ENCODE data around the gene VASN. TPM values are rescaled to one million over a fixed set of nuclear protein-coding genes. Genes with fewer than 3 reads are reported as not detected.

VASN gene
- total RNA-seq, 1 donor from 2014 or later: 3.1 TPM

DNA sequence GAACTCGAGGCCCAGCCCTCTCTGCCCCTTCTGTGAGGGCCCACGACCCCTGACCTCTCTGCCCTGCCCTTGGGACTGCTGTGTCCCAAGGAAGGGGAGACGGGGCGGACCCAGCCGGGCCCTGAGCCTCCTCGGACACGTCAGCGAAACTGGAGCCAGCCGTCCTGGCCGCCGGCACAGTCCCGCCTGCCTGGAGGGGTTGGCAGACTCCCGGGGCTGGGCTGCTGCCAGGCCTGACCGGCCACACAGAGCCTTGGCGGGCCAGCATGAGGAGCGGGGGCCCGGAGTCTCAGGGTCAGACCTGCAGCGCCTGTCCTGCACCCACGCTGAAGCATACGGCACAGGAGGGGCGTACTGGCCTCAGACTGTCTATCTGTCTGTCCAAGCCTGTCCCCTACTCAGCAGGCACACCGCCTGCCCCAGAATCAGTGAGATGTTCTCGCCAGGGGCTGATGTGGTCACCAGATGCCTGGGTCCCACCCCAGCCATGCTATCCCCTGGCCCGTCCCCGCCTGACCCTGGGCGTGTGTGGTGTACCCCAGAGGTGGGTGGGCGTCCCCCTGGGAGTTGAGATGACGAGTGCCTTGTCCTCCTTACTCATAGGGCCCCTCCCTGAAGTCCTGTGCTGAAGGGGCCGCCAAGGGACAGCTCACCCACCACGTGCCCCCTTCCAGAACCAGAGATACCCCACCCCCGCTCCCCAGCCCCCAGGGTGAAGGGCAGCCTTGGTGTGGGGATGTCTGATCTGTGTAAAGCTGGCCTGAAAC lies 4.7 kb downstream of the VASN start:
- H3K36me3 ChIP-seq: no peaks in the 10 kb centered on the region
- Mint-ChIP-seq H3K36me3 (no peaks in the 10 kb centered on the region), H3K4me3 (no peak overlapping the region), H3K27ac (no peak overlapping the region), H3K4me1 (peaks cover 46% of the 10 kb centered on the region), H3K27me3 (ENCODE audit: insufficient read depth, low read depth) (peaks cover 6% of the 10 kb centered on the region), H3K9me3 (no peaks in the 10 kb centered on the region)
- H3K4me3 ChIP-seq: no peak overlapping the region
- TF ChIP-seq EZH2phosphoT487 (IDR thresholded peaks at IDR 0.05) (no peak), EZH2 (IDR thresholded peaks at IDR 0.05) (no peak)
- TF ChIP-seq, protein P1, sequence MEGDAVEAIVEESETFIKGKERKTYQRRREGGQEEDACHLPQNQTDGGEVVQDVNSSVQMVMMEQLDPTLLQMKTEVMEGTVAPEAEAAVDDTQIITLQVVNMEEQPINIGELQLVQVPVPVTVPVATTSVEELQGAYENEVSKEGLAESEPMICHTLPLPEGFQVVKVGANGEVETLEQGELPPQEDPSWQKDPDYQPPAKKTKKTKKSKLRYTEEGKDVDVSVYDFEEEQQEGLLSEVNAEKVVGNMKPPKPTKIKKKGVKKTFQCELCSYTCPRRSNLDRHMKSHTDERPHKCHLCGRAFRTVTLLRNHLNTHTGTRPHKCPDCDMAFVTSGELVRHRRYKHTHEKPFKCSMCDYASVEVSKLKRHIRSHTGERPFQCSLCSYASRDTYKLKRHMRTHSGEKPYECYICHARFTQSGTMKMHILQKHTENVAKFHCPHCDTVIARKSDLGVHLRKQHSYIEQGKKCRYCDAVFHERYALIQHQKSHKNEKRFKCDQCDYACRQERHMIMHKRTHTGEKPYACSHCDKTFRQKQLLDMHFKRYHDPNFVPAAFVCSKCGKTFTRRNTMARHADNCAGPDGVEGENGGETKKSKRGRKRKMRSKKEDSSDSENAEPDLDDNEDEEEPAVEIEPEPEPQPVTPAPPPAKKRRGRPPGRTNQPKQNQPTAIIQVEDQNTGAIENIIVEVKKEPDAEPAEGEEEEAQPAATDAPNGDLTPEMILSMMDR (IDR thresholded peaks at IDR 0.05): no peak
- H3K9ac ChIP-seq: no peak overlapping the region
- H3K27ac ChIP-seq: no peak overlapping the region
- H3K9me3 ChIP-seq (ENCODE audit: low read depth): no peaks in the 10 kb centered on the region
- peaks cover 27% of the 10 kb centered on the region for H3F3A ChIP-seq (ENCODE audit: low read depth)
- peaks cover 5% of the 10 kb centered on the region for H3K27me3 ChIP-seq
- peaks cover 53% of the 10 kb centered on the region for H3K4me1 ChIP-seq
- H2AFZ ChIP-seq (replicated peaks): no peak overlapping the region
- peak; percentile 4 for DNase-seq (ENCODE audit: low spot score)
- peaks cover 53% of the 10 kb centered on the region for H4K20me1 ChIP-seq (ENCODE audit: low read depth)
- H3K4me2 ChIP-seq: no peak overlapping the region
- H3K79me2 ChIP-seq (ENCODE audit: low read depth): peaks cover 4% of the 10 kb centered on the region

DNA sequence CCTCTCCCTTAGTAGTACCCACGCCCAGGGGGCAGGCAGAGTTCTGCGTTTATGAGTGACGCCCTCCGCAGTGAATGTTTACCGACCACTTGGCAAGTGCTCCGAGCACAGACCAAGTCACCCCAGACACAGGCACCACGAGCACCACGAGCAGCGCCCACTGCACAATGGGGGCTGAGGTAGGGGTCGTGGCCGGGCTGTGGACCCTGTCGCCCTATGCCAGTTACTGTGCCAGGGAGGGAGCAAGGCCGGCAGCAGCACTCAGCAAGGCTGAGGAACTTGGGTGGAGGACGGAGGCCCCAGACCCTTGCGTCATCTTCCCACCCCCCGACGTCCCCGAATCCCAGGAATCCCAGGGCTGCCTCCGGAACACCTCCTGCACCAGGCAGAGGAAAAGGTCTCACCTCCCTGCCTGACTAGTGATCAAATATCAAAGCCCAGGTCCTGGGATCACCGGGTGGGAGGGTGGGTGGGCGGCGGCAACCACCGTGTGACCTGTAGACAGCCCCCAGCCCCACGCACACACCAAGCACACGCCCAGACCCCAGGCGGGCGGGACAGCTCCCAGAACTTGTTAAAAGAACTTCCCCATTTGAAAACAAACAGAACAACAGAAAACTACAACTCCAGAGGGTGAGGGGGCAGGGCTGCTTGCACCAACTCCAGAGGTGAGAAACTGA lies 5.4 kb downstream of the VASN start:
- peaks cover 6% of the 10 kb centered on the region for H3K27me3 Mint-ChIP-seq (ENCODE audit: insufficient read depth, low read depth)

DNA sequence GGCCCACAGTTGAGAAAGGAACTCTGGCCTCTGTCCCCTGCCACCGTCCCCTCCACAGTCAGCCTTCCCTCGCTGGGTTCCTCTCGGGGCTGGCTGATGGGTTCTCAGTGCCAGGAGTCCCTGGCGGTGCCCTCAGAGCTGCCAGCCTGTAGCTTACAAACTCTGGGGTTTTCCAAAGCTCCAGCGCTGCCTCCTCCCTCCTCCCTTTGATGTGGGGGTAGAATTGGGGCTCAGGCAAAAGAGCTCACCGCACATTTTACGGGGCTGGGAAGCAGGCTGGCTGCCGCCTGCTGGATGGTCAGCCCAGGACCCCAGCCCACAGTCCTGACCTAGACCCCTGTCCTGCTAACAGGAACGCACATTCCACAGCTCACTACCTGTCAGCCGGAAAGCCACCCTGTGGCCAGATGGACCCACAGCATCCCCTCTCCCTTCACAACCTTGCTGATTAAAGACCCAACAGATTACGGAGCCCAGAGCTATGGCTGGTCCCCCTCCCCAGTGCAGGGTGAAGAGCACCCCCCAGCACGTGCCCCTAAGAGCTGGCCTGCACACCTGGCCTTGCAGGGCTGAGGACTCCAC lies 6.0 kb downstream of the VASN start:
- H3K4me3 ChIP-seq: no peak overlapping the region
- Mint-ChIP-seq H3K27me3 (ENCODE audit: insufficient read depth, low read depth) (peaks cover 5% of the 10 kb centered on the region), H3K36me3 (no peaks in the 10 kb centered on the region), H3K9me3 (no peaks in the 10 kb centered on the region), H3K4me1 (peaks cover 43% of the 10 kb centered on the region), H3K27ac (peak overlapping the region; percentile 94), H3K4me3 (peak overlapping the region; percentile 46)
- TF ChIP-seq, protein P1 (IDR thresholded peaks at IDR 0.05): peak; percentile 36
- TF ChIP-seq EZH2 (IDR thresholded peaks at IDR 0.05): no peak
- H4K20me1 ChIP-seq (ENCODE audit: low read depth): peaks cover 47% of the 10 kb centered on the region
- peak; percentile 40 for DNase-seq (ENCODE audit: low spot score)
- peaks cover 4% of the 10 kb centered on the region for H3K79me2 ChIP-seq (ENCODE audit: low read depth)
- no peak overlapping the region for H3K4me2 ChIP-seq
- no peaks in the 10 kb centered on the region for H3K9me3 ChIP-seq (ENCODE audit: low read depth)
- H2AFZ ChIP-seq (replicated peaks): no peak overlapping the region
- no peak overlapping the region for H3K27ac ChIP-seq
- peaks cover 25% of the 10 kb centered on the region for H3F3A ChIP-seq (ENCODE audit: low read depth)
- H3K27me3 ChIP-seq: no peaks in the 10 kb centered on the region
- peaks cover 46% of the 10 kb centered on the region for H3K4me1 ChIP-seq
- H3K36me3 ChIP-seq: no peaks in the 10 kb centered on the region
- no peak overlapping the region for H3K9ac ChIP-seq

More for the DNA sequence above, 5.4 kb downstream of the VASN start:
- Histone ChIP-seq H3K4me2 (no peak overlapping the region), H3K27ac (no peak overlapping the region), H3K79me2 (ENCODE audit: low read depth) (peaks cover 4% of the 10 kb centered on the region), H3K9me3 (ENCODE audit: low read depth) (no peaks in the 10 kb centered on the region), H3K4me3 (no peak overlapping the region), H2AFZ (replicated peaks) (no peak overlapping the region), H4K20me1 (ENCODE audit: low read depth) (peaks cover 53% of the 10 kb centered on the region), H3K9ac (no peak overlapping the region), H3K36me3 (no peaks in the 10 kb centered on the region), H3K27me3 (peaks cover 4% of the 10 kb centered on the region), H3F3A (ENCODE audit: low read depth) (peaks cover 26% of the 10 kb centered on the region), H3K4me1 (peaks cover 52% of the 10 kb centered on the region)
- TF ChIP-seq EZH2phosphoT487 (IDR thresholded peaks at IDR 0.05) (no peak), EZH2 (IDR thresholded peaks at IDR 0.05) (no peak)
- TF ChIP-seq, protein P1 (IDR thresholded peaks at IDR 0.05): no peak
- Mint-ChIP-seq H3K4me1 (peaks cover 44% of the 10 kb centered on the region), H3K9me3 (no peaks in the 10 kb centered on the region), H3K4me3 (peak overlapping the region; percentile 60), H3K27ac (peak overlapping the region; percentile 63), H3K36me3 (no peaks in the 10 kb centered on the region)
- no peak for DNase-seq (ENCODE audit: low spot score)

Data from neural progenitor cell (in vitro differentiated cells).